Osteocyte (in vitro differentiated cells): ENCODE measurements around the gene CTNNAL1. TPM values are rescaled to one million over a fixed set of nuclear protein-coding genes. Genes with fewer than 3 reads are reported as not detected.
A peak's percentile ranks its signal among the peaks of the same experiment; 100 is the strongest.

Experiments used
- DNase-seq: peaks from one replicate; pipeline ENCODE4 v3.0.0; 2021; ENCODE audit warnings: mixed read lengths; ENCODE audit not compliant: unreplicated experiment; ENCODE audit errors: extremely low spot score
- H3K27ac Mint-ChIP-seq: one replicate; pipeline ENCODE4 v1.8.0; 2021; ENCODE audit warnings: mild to moderate bottlenecking, mixed read lengths; ENCODE audit not compliant: unreplicated experiment
- H3K27me3 Mint-ChIP-seq: one replicate; pipeline ENCODE4 v1.8.0; 2021; ENCODE audit warnings: mixed read lengths; ENCODE audit not compliant: unreplicated experiment
- H3K36me3 Mint-ChIP-seq: one replicate; pipeline ENCODE4 v1.8.0; 2021; ENCODE audit warnings: mixed read lengths; ENCODE audit not compliant: unreplicated experiment
- H3K4me1 Mint-ChIP-seq: one replicate; pipeline ENCODE4 v1.8.0; 2021; ENCODE audit warnings: mixed read lengths; ENCODE audit not compliant: unreplicated experiment
- H3K4me3 Mint-ChIP-seq: one replicate; pipeline ENCODE4 v1.8.0; 2021; ENCODE audit warnings: mild to moderate bottlenecking, moderate library complexity, mixed read lengths; ENCODE audit not compliant: unreplicated experiment
- H3K9me3 Mint-ChIP-seq: one replicate; pipeline ENCODE4 v1.8.0; 2021; ENCODE audit warnings: mixed read lengths; ENCODE audit not compliant: unreplicated experiment
- total RNA-seq: library from RNA; stranded (reverse); gene quantifications from 2 replicates; pipeline ENCODE4 v1.2.1, GENCODE V29; 2021
- TF ChIP-seq, protein P1 (sequence below): fragments of 200-600 bp; sonication (generic); IDR thresholded peaks from 2 replicates; pipeline ENCODE4 v1.5.0; 2021; ENCODE audit warnings: antibody characterized with exemption, mild to moderate bottlenecking, moderate library complexity

The CTNNAL1 gene
- total RNA-seq, 1 donor from 2014 or later, result 55.4 TPM

DNA sequence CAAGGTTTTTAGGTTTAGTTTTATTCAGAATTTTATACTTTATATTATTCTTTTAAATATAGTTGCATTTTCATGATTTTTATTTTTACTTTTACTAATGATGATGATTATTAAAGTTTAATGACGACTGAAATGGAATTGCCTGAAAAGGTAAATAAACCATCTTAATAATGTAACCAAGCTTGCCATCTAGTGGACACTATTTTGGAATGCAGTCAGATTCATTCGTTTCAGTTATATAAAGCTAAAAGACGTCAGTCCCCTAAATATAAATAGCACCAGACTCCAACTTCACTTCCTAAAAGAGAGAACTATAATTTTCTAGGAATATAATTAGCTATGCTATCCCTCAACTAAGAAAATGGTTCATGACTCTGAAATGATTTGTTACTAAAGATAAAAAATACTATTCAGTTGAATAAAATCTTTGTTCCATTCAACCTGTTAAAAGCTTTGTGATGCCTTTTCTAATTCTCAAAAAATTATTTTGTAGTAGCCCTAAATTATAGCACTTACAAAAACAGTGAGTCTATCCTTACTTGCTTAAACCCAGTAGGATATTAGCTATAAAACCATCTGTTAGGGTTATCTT, 59.2 kb downstream of the CTNNAL1 start:
- H3K4me3 Mint-ChIP-seq, result no peak overlapping the region
- no peaks in the 10 kb centered on the region for H3K27me3 Mint-ChIP-seq
- peaks cover 7% of the 10 kb centered on the region for H3K36me3 Mint-ChIP-seq
- H3K27ac Mint-ChIP-seq, result no peak overlapping the region
- no peaks in the 10 kb centered on the region for H3K9me3 Mint-ChIP-seq
- peaks cover 2% of the 10 kb centered on the region for H3K4me1 Mint-ChIP-seq
- TF ChIP-seq, protein P1, sequence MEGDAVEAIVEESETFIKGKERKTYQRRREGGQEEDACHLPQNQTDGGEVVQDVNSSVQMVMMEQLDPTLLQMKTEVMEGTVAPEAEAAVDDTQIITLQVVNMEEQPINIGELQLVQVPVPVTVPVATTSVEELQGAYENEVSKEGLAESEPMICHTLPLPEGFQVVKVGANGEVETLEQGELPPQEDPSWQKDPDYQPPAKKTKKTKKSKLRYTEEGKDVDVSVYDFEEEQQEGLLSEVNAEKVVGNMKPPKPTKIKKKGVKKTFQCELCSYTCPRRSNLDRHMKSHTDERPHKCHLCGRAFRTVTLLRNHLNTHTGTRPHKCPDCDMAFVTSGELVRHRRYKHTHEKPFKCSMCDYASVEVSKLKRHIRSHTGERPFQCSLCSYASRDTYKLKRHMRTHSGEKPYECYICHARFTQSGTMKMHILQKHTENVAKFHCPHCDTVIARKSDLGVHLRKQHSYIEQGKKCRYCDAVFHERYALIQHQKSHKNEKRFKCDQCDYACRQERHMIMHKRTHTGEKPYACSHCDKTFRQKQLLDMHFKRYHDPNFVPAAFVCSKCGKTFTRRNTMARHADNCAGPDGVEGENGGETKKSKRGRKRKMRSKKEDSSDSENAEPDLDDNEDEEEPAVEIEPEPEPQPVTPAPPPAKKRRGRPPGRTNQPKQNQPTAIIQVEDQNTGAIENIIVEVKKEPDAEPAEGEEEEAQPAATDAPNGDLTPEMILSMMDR, result peak; percentile 70
- DNase-seq, result no peak

DNA sequence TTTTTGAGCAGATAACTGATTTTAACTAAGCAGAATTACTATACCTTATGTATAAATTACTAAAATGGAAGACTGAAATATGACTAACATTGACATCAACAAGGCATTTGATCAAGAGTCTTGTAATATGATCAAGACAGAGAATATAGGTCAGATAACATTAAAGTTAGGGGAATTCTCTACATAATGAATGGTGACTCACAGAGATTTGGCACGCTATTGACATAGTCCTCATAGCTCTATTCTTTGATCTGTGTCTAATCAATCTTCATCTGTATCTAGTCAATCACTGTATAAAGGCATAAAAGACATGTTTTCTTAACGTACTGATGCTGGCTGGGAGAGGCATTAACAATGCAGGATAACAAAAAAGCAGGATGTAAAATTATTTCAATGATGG, 61.7 kb downstream of the CTNNAL1 start:
- no peak for DNase-seq
- Mint-ChIP-seq H3K4me3 (no peak overlapping the region), H3K4me1 (peaks cover 2% of the 10 kb centered on the region), H3K27ac (no peak overlapping the region), H3K9me3 (no peaks in the 10 kb centered on the region), H3K27me3 (no peaks in the 10 kb centered on the region), H3K36me3 (peaks cover 12% of the 10 kb centered on the region)
- TF ChIP-seq, protein P1, result no peak

- no peak for DNase-seq
- TF ChIP-seq, protein P1, result no peak
- Mint-ChIP-seq H3K4me3 (no peak overlapping the region), H3K36me3 (peaks cover 16% of the 10 kb centered on the region), H3K27me3 (no peaks in the 10 kb centered on the region), H3K4me1 (peaks cover 2% of the 10 kb centered on the region), H3K27ac (no peak overlapping the region), H3K9me3 (no peaks in the 10 kb centered on the region)
These were observed 63.1 kb downstream of the CTNNAL1 start for GRCh38 chr9:108950168-108950567.

GRCh38 chr9:108939975-108940374, 73.3 kb downstream of the CTNNAL1 start:
- Mint-ChIP-seq H3K27me3 (no peaks in the 10 kb centered on the region), H3K4me1 (peaks cover 10% of the 10 kb centered on the region)

GRCh38 chr9:108937561-108938305, 75.6 kb downstream of the CTNNAL1 start:
- H3K4me1 Mint-ChIP-seq, result peaks cover 19% of the 10 kb centered on the region
- no peaks in the 10 kb centered on the region for H3K9me3 Mint-ChIP-seq
- no peaks in the 10 kb centered on the region for H3K27me3 Mint-ChIP-seq
- no peak for DNase-seq
- no peak overlapping the region for H3K4me3 Mint-ChIP-seq
- peak overlapping the region; percentile 10 for H3K27ac Mint-ChIP-seq
- TF ChIP-seq, protein P1, result no peak
- H3K36me3 Mint-ChIP-seq, result peaks cover 26% of the 10 kb centered on the region

More at GRCh38 chr9:108939975-108940374, 73.3 kb downstream of the CTNNAL1 start:
- peaks cover 33% of the 10 kb centered on the region for H3K36me3 Mint-ChIP-seq
- TF ChIP-seq, protein P1, result no peak
- H3K9me3 Mint-ChIP-seq, result no peaks in the 10 kb centered on the region
- no peak overlapping the region for H3K27ac Mint-ChIP-seq
- DNase-seq, result no peak
- no peak overlapping the region for H3K4me3 Mint-ChIP-seq
